Measurements from ENCODE around the gene TNS1.

The TNS1 gene

DNA sequence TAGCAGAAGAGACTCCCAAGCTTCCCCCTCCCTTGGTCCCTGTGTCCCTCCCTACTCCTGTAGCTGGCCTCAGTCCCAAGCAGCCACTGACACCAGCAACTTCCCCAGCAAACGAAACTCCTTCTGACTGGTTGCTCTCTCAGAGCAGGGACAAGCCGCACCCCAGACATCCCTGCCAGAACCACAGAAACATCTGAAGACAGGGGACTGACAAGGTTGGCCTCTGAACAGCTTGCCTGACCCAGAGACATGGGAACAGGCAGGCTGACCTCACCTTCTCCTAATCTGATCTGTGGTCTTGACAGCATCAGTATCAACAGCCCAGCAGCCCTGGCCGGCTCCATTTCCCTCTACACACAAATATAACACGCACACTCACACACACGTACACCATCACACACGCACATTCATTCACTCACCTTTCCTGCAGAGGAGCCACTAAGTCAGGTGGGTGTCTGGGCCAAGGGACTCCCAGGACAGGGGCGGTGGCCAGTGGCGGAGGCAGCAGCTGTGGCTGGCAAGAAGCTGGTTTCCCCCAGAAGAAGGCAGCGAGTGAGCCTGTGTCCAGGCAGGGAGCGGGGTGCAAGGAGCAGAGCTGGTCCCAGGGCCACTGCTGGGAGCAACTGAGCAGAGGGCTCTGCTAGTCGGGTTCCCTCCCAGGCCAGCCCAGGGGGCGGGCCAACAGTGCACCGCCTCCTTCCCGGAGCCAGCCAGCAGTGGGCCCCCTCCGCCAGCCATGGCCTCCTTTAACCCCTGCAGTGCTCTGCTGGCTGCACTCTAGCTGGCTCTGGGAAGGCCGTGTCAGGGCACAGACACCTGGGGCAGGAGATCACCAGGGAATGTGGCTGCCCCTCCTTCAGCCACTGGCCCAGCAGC is 59.1 kb downstream of the TNS1 start:
- intact Hi-C loops (cut with micrococcal nuclease): loop anchor here (5.0 kb wide), 1 partner anchor 41 kb away; no protein-coding TSS in a partner anchor
- Mint-ChIP-seq H3K27me3 (peaks cover 42% of the 10 kb centered on the region), H3K27ac (peak overlapping the region; percentile 66), H3K36me3 (ENCODE audit: low read depth) (peaks cover 10% of the 10 kb centered on the region), H3K4me3 (peak overlapping the region; percentile 71), H3K4me1 (ENCODE audit: low read depth) (peaks cover 53% of the 10 kb centered on the region), H3K9me3 (no peaks in the 10 kb centered on the region)

DNA sequence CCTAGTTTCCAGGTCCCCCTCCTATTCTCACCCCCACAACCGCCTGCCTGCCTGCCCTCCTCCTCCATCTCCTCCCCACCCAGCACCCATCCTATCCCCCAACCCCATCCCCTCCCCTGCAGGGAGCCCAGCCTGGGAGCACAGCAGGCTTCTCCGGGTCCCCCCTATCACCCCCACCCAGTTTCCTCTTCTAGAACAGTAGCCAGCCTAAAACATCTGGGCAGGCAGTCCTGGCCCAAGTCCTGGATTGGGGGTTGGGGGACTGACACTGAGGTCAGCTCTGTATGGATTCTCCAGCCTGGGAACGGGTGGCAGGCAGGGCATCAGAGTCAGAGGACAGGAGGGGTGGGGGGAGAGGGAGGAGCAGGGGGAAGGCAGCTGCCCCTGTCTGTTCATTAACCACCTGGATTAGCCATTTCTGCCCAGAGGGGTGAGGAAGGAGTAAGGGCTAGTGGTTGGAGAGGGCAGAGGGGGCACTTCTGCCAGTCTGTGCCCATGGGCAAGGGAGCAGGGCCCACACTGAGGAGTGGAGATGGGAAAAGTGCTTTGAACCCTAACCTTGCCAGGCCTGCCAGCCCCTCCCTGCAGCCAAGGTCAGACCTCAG is 60.0 kb downstream of the TNS1 start:
- H3K9me3 Mint-ChIP-seq: no peaks in the 10 kb centered on the region
- peaks cover 44% of the 10 kb centered on the region for H3K27me3 Mint-ChIP-seq
- intact Hi-C loops (cut with micrococcal nuclease): loop anchor here (5.0 kb wide), 1 partner anchor 41 kb away; no protein-coding TSS in a partner anchor
- peak overlapping the region; percentile 66 for H3K27ac Mint-ChIP-seq
- peak overlapping the region; percentile 71 for H3K4me3 Mint-ChIP-seq
- peaks cover 53% of the 10 kb centered on the region for H3K4me1 Mint-ChIP-seq (ENCODE audit: low read depth)
- H3K36me3 Mint-ChIP-seq (ENCODE audit: low read depth): peaks cover 10% of the 10 kb centered on the region

DNA sequence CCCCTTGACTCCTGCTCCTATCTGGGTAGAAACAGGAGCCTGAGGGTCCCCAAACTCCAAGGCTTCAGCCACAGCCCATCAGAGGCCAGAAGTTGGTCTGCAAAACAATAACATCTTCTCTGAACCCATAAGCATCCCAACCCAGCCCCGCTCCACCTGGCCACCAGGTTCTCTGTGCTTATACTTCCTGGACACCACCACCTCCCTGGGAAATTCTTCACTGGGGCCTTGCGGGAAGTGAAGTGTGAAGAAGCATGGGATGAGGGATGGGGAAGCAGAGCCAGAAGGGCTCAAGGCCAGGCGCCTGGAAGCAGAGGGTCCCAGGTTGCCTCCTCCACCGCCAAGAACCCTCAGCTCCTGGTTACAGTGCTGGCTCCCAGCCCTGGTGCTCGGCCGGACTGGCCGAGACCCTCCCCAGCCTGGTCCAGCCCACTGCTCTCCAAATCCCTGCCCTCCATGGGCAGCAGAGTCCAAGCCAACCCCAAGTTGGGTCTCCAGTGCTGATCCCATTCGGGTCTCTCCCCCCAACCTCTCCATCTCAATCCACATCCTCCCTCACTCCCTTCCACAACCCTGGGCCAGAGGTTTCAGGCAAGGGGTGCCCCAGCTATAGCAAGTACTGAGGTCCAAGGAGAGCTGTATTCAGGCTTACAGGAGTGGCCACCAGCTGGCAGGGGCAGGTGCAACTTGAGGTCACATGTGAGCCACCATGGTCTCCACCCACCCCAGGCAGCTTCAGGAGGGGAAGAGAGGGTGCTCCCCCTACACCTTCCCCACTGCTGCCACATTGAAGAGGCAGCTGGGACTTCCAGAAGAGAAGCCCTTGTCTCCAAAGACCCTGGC is 60.7 kb downstream of the TNS1 start:
- H3K9me3 Mint-ChIP-seq: no peaks in the 10 kb centered on the region
- H3K27me3 Mint-ChIP-seq: peaks cover 38% of the 10 kb centered on the region
- peaks cover 51% of the 10 kb centered on the region for H3K4me1 Mint-ChIP-seq (ENCODE audit: low read depth)
- H3K36me3 Mint-ChIP-seq (ENCODE audit: low read depth): peaks cover 10% of the 10 kb centered on the region
- no peak overlapping the region for H3K27ac Mint-ChIP-seq
- H3K4me3 Mint-ChIP-seq: peak overlapping the region; percentile 71
- intact Hi-C loops (cut with micrococcal nuclease): loop anchor here (5.0 kb wide), 1 partner anchor 40 kb away; no protein-coding TSS in a partner anchor

DNA sequence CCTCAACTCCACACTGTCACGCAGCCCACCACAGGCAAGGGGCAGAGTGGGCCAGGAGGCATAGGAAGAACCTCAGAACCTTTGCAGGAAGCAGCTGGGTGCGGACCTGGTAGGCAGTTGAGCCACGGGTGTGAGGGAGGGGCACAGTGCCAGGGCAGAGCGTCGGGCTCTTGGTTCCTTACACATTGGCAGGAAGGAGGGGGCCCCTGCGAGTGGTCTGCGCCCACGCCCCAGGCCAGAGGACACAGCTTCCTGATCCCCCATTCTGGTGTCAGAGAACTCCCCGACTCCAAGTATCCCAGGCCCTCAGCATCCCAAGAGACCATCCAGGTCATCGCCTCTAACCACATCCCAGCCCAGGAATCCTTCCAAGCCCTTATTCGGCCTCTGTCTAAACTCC is 61.5 kb downstream of the TNS1 start:
- peaks cover 42% of the 10 kb centered on the region for H3K27me3 Mint-ChIP-seq
- peaks cover 10% of the 10 kb centered on the region for H3K36me3 Mint-ChIP-seq (ENCODE audit: low read depth)
- no peak overlapping the region for H3K27ac Mint-ChIP-seq

DNA sequence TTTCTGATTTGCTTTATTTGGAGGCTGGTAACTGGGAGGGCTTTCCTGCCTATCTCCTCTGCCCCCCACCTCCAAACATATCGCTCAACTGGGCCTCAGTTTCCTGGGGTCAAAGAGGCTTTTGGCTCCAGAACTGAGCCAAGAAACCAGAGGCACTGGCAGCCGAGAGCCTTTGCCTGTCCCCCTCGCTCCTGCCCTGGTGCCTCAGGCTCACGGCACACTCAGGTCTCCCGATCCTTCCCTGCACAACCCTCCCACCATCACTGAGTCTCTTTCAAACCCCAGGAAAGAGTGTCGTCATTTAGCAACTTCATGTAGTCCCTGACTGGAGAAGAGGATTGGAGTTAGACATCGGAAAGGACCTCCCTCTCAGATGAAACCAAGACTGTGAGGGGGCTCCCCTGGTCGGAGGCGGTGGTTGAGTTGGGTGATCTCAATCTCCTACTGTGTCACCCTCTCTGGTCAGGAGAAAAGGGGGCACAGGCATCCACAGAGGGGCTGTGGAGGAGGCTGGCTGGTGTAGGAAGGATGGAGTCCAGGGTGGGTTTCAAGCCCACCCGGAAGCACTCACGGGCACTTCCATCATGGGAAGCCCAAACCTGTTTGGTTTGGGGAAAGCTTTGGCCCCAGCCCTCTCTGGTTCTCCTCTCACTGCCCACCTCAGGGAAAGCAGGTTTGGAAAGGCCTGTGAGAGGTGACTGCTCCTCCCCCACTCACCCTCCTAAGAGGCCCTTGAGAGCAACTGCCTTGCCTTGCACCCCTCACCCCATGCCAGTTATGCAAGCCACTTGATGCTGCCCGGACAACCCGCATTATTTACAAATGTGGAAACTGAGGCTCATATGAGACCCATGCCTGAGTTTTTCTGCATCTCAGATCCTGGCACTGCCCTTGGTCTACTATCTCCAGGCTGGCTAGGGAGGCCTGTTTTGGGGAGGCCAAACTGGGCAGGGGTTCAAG is 62.3 kb downstream of the TNS1 start:
- H3K4me1 Mint-ChIP-seq (ENCODE audit: low read depth): peaks cover 65% of the 10 kb centered on the region
- H3K27me3 Mint-ChIP-seq: peaks cover 42% of the 10 kb centered on the region
- intact Hi-C loops (cut with micrococcal nuclease): loop anchor here (5.0 kb wide), 1 partner anchor 38 kb away; no protein-coding TSS in a partner anchor
- H3K27ac Mint-ChIP-seq: no peak overlapping the region
- peaks cover 10% of the 10 kb centered on the region for H3K36me3 Mint-ChIP-seq (ENCODE audit: low read depth)
- H3K9me3 Mint-ChIP-seq: no peaks in the 10 kb centered on the region
- H3K4me3 Mint-ChIP-seq: no peak overlapping the region

More for the DNA sequence above, 61.5 kb downstream of the TNS1 start:
- intact Hi-C loops (cut with micrococcal nuclease): loop anchor here (5.0 kb wide), 1 partner anchor 39 kb away; no protein-coding TSS in a partner anchor
- no peaks in the 10 kb centered on the region for H3K9me3 Mint-ChIP-seq
- H3K4me1 Mint-ChIP-seq (ENCODE audit: low read depth): peaks cover 58% of the 10 kb centered on the region
- H3K4me3 Mint-ChIP-seq: peak overlapping the region; percentile 55

DNA sequence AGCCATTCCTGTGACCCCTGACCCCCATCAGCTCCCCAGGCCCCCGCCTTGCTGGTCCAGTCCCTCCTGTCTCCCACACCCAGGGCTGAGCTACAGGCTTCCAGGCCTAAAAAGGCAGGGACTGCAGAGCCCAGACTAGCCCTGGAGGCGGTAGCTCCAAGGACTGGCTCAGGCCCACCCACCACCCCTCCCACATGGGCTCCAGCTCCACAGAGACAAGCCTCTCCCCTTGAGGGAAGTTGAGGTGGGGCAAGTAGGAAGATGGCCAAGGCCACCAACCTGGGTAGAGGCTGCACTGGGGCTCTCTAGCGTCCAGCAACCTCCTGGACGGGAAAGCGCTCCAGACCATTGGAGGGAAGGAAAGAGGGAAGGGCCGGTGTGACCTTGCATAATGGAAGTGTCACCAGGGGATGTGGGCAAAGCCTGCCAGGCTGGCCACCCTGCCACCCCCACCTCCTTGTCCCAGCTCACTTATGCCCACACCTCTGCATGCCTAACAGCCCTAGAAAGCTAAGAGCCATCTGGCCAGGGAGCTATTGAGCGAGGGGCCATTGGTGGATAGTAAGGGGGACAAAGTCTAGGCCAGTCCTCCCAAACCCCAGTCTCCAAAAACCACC is 63.1 kb downstream of the TNS1 start:
- H3K36me3 Mint-ChIP-seq (ENCODE audit: low read depth): peaks cover 10% of the 10 kb centered on the region
- H3K9me3 Mint-ChIP-seq: no peaks in the 10 kb centered on the region
- intact Hi-C loops (cut with micrococcal nuclease): loop anchor here (5.0 kb wide), 1 partner anchor 37 kb away; no protein-coding TSS in a partner anchor
- peaks cover 74% of the 10 kb centered on the region for H3K4me1 Mint-ChIP-seq (ENCODE audit: low read depth)
- peaks cover 38% of the 10 kb centered on the region for H3K27me3 Mint-ChIP-seq
- H3K27ac Mint-ChIP-seq: no peak overlapping the region
- H3K4me3 Mint-ChIP-seq: no peak overlapping the region

DNA sequence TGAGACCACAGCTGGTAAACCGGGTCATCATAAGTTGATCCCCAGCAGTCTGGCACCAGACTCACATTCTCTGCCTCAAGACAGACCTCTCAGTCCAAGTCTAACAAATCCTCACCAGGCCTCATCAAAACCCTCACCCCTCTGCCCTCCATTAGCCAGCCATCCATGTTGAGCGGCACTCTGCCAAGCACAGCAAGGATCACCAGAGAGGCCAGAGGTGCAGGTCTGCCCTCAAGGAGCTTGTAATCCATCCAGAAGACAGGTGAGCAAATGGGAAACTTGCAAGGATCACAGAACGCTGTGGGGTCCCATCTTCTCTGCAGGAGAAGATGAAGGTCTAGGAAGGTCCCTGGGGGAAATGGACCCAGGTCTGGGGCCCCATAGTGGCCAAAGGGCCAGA is 63.6 kb downstream of the TNS1 start:
- no peaks in the 10 kb centered on the region for H3K9me3 Mint-ChIP-seq
- H3K27me3 Mint-ChIP-seq: peaks cover 38% of the 10 kb centered on the region
- peaks cover 10% of the 10 kb centered on the region for H3K36me3 Mint-ChIP-seq (ENCODE audit: low read depth)
- H3K4me3 Mint-ChIP-seq: no peak overlapping the region
- no peak overlapping the region for H3K27ac Mint-ChIP-seq
- peaks cover 78% of the 10 kb centered on the region for H3K4me1 Mint-ChIP-seq (ENCODE audit: low read depth)
- intact Hi-C loops (cut with micrococcal nuclease): no loop called here

DNA sequence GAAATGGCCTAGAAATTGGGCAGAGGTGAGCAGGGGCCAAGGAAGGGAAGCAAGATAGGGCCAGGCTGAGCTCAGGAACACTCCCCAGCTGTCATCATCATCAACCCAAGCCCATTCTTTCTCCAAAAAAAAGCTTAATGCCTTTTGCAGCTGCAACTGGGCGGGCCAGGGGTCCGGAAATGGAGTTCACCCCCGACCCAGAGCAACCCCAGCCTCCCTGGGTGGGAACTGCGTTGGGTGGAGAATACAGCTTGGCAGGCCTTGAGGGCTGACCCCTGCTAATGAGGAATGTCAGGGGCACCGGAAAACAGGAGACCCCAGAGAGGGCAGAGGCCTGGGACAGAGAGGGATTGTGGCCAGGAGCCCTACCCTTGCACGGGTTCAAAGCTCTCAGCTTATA is 64.8 kb downstream of the TNS1 start:
- Mint-ChIP-seq H3K27me3 (peaks cover 41% of the 10 kb centered on the region), H3K4me1 (ENCODE audit: low read depth) (peaks cover 78% of the 10 kb centered on the region)

DNA sequence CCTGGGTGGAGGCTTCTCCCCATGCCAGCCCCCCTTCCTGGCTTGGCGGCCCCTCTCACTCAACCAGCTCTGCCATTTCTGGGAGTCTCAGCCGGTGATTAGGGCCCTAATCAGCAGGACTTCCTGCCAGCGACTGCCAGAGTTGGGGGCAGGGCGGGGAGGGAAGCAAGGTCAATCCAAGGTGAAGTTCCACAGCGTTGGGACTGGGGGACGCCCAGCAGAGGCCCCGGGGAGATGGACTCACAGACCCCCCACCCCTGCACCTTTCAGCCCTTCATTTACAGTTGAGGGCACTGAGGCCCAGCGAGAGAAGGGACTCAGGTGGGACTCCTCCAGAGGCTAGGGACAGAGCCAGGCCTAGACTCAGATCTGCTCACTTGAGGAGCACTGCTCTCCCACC is 65.3 kb downstream of the TNS1 start:
- Mint-ChIP-seq H3K27me3 (peaks cover 40% of the 10 kb centered on the region), H3K4me3 (no peak overlapping the region), H3K36me3 (ENCODE audit: low read depth) (peaks cover 10% of the 10 kb centered on the region), H3K4me1 (ENCODE audit: low read depth) (peaks cover 75% of the 10 kb centered on the region), H3K9me3 (no peaks in the 10 kb centered on the region), H3K27ac (no peak overlapping the region)
- intact Hi-C loops (cut with micrococcal nuclease): no loop called here

More for the DNA sequence above, 64.8 kb downstream of the TNS1 start:
- intact Hi-C loops (cut with micrococcal nuclease): no loop called here
- Mint-ChIP-seq H3K36me3 (ENCODE audit: low read depth) (peaks cover 10% of the 10 kb centered on the region), H3K27ac (no peak overlapping the region), H3K4me3 (no peak overlapping the region), H3K9me3 (no peaks in the 10 kb centered on the region)

DNA sequence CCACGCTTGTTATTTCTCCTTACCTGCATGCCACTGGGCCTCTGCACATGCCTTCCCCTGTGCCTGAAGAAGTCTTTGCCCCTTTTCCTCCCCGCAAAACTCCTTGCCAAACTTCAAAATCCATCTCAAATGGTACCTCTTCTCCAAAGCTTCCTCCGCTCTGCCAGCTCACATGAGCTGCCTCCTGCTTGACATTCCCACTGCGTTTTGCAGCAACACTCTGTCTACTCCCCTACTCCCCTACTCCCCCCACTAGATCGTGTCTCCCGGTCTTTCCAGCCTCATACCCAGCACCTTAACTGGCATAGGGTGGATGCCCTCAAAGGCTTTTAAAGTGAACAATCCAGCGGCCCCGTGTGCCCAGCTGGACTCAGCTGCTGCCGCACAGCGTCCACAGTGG is 65.8 kb downstream of the TNS1 start:
- no peak overlapping the region for H3K4me3 Mint-ChIP-seq
- H3K27ac Mint-ChIP-seq: no peak overlapping the region
- H3K9me3 Mint-ChIP-seq: no peaks in the 10 kb centered on the region
- intact Hi-C loops (cut with micrococcal nuclease): no loop called here
- H3K4me1 Mint-ChIP-seq (ENCODE audit: low read depth): peaks cover 74% of the 10 kb centered on the region
- H3K27me3 Mint-ChIP-seq: peaks cover 35% of the 10 kb centered on the region
- peaks cover 10% of the 10 kb centered on the region for H3K36me3 Mint-ChIP-seq (ENCODE audit: low read depth)

DNA sequence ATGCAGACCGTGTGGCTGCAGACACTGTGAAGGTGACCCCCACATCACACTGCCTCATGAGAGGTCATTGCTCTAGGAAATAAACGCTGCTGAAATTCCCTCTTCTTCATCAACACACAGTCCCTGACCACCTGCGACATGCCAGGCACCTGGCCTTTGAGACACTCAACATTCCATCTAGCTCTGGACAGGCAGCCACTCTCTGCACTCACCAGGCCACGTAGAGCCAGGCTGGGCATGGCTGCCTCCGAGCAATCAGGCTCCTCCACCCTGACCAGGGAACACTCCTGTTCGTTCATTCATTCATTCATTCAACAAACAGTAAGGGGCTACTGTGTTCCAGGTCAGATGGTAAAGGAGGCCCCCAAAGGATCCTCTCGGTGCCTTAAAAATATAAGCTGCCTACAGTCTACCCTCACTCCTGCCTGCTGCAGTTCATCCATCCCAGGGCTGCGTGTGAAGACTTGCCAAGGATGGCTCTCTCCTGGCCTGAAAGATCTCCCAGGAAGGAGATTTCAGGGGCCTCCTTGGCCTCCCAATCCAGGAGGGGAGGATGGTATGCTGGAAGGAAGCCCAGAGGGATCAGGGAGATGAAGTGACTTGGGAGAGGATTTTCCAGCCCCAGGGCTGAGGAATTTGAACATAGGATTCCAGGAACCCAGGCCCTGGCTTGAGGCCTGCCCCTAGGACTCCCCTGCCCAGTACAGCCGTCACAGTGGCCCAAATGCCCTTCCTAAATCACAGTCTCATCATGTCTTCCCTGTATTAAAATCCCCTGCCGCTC is 66.7 kb downstream of the TNS1 start:
- Mint-ChIP-seq H3K4me3 (no peak overlapping the region), H3K27me3 (peaks cover 26% of the 10 kb centered on the region), H3K4me1 (ENCODE audit: low read depth) (peaks cover 74% of the 10 kb centered on the region), H3K36me3 (ENCODE audit: low read depth) (peaks cover 10% of the 10 kb centered on the region), H3K9me3 (no peaks in the 10 kb centered on the region), H3K27ac (peak overlapping the region; percentile 69)
- intact Hi-C loops (cut with micrococcal nuclease): no loop called here

Data from dendritic cell treated with granulocyte-macrophage colony-stimulating factor and Interleukin-4, amounts not matched to agents 40 ng/mL and 50 ng/mL, for 4 days (primary cell).